Stimulated activated CD4-positive, alpha-beta T cell treated with anti-CD3 and anti-CD28 coated beads, Interleukin-4, amount 100 ng/mL, for 1 hour (primary cell): ENCODE measurements around the gene ADRM1.

Source experiments
- DNase-seq: peaks from one replicate; pipeline ENCODE4 v3.0.0-alpha.2; 2020

Gene ADRM1

DNA sequence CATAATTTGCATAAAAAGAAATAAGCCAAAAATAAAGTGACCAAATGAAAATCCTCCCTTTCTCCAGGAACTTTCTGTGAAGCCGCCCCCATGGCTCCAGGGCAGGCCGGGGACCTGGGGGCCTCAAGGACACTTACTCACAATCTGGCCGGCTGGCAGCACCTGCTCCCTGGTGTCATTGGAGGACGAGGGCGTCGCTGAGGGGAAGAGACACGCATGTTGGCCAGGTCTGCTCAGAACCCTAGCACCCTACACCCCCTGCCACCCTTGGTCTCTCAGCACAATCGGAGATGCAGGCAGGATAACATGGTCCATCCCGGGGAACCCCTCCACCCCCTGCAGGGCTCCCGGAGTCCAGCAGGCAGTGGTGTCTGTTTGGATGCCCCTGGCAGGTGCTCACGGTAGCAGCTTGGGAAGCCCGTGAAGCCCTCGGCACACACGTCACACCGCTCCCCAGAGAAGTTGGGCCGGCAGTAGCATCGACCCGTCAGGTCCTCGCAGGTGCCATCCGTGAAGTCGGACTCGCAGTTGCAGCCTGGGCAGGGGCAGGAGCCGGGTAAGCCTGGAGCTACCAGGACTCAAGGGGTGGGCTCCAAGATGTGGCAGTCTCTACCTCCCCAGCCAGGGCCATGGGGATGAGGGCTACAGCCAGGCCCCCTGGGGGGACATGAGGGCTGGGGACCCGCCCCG lies 43.0 kb downstream of the ADRM1 start:
- DNase-seq: no peak

DNA sequence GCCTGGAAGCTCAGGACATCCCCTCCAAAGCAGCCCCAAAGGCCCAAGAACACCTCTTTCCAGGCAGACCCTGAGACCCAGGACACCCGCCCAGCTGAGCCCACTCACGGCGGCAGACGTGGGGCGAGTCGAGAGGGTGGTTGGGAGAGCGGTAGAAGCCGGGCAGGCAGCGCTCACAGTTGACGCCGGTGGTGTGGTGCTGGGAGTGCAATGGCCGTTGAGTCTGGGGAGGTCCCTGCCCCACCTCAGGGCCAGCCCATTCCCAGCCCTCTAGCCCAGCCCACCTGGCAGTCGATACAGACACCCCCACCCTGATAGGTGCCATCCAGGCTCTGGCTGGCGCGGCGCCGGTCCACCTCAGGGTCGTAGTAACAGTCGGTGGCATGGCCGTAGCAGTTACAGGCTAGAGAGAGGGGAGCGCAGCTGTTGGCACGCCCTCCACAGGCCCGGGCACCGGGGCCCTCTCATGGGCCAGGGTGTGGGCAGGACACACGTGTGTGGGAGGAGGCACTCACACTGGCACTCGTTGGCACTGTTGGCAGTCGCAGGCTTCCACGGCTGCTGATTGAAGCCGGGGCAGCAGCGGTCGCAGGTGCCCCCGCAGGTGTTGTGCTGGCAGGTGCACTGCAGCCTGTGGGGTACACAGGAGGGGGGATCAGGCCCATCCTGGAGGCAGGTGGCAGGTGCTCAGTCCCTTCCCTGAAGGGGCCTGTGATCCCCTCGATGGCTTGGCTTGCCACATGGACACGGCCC lies 43.8 kb downstream of the ADRM1 start:
- no peak for DNase-seq

DNA sequence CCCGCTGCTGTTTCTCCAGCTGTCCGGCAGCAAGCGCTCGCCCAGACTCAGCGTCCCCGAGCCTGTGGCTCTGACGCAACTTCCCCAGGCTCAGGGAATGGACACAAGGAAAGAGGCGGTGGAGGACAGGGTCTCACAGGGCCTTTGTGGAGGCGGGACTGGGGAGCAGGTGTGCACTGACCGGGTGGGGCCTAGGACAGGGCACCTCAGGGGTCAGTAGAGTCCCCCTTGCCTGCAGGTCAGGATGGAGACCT lies 44.3 kb downstream of the ADRM1 start:
- no peak for DNase-seq

DNA sequence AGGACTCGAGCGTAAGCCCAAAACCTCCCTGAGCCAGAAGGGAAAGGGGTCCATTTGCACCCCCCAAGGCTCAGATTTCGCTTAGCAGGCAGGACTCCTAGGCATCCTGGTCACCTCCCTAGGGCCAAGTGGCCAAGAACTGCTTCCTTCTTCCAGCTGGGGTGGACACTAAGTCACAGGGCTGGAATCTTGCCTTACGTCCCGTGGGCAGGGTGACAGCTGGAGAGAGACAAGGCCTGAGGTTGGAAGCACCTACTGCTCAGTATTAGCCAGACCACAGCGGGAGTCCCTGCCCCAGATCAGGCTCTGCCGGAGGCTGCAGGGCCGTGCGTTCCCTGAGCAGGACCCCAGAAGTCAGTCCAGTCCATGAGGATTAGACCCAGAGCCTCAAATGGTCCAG lies 44.6 kb downstream of the ADRM1 start:
- DNase-seq: no peak

DNA sequence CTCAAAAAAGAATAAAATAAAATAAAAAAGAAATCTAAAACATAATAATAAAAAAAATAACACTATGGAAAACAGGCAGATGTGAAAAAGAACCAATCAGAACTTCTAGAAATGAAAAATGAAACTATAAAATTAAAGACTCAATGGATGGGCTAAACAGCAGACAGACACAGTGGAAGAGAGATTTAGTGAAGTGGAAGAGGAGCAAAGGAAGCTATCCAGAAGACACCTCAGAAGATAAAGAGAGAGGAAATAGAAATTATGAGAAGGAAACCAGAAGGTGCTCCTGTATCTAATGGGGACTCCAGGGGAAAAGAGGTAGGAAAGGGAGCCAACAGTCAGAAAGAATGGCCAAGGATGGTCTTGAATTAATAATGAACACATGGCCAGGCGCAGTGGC lies 45.8 kb downstream of the ADRM1 start:
- no peak for DNase-seq

DNA sequence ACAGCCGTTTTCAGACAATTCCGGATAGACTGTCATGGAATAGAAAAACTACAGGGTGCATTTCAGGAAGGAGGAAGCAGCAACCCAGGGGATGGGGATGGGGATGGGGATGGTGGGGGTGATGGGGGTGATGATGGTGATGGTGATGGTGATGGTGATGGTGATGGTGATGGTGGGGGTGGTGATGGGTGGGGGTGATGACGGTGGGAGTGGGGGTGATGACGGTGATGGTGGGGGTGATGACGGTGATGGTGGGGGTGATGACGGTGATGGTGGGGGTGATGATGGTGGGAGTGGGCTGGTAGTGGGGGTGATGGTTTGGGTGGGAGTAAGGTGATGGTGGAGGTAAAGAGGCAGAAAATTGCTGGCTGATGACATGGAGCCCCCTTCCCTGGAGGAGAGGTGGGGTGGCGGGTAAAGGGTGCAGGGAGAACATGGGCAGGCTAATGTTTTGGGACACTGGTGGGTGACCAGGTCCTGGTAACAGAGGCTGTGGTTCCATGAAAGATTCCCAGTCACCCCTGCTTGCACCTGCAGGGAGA lies 46.8 kb downstream of the ADRM1 start:
- no peak for DNase-seq

DNA sequence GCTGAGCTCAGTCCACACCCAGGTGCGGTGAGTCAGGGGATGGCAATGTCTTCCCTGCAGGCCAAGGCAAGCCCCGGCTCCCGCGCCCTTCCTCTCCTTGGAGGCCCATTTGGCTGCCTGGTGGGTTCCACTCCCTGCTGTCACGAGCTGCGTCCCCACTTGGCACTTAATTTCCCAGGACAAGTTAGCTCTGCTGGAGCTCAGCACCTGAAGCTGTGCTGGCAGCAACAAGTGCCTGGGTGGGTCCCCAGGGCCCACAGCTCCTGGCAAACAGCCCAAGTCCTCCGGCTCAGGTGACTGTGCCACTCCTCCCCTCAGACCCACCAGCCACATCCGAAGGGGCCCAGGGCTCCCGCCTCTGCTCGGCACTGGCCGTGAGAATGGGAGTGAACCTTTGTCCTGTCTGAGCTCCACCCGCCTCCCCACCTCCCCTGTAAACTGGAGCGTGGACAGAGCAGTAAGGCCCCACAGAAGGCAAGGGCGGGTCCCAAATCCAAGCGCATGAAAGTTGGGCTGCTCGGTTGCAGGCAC lies 47.4 kb downstream of the ADRM1 start:
- DNase-seq: no peak

DNA sequence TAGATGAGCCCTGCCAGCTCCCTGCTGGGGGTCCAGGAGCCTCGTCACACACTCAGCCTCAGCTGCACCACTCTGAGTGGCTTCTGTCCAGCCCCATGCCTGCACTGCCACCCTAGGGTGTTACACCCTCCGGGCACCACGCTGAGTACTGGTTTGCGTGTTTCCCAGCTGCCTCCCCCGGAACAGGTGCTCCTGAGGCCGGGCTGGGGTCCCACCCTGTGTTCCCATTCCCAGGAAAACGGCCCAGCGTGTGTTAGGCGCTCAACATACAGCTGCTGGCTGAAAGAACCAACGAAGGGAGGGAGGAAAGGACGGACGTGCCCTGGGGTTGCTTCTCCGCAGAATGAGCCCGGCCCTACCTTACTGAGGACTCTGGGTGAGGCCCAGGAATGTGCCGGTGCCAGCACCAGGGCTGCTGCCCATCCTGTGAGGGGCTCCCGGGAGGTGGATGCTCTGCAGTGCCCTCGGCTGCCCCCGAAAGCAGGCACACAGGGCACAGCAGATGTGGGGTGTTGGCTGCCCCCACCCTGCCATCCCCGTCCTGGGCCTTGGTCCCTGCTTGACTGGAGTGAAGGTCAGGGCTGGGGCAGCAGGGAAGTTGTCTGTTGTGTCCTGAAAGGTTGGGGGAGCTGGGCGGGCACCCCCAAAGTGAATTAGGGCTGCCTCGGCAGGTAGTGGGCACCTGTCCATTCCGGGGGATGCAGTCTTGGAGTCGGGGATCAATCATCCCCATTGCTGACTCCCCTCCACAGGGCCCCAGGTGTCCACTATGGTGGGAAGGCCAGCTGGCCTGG lies 48.0 kb downstream of the ADRM1 start:
- no peak for DNase-seq

DNA sequence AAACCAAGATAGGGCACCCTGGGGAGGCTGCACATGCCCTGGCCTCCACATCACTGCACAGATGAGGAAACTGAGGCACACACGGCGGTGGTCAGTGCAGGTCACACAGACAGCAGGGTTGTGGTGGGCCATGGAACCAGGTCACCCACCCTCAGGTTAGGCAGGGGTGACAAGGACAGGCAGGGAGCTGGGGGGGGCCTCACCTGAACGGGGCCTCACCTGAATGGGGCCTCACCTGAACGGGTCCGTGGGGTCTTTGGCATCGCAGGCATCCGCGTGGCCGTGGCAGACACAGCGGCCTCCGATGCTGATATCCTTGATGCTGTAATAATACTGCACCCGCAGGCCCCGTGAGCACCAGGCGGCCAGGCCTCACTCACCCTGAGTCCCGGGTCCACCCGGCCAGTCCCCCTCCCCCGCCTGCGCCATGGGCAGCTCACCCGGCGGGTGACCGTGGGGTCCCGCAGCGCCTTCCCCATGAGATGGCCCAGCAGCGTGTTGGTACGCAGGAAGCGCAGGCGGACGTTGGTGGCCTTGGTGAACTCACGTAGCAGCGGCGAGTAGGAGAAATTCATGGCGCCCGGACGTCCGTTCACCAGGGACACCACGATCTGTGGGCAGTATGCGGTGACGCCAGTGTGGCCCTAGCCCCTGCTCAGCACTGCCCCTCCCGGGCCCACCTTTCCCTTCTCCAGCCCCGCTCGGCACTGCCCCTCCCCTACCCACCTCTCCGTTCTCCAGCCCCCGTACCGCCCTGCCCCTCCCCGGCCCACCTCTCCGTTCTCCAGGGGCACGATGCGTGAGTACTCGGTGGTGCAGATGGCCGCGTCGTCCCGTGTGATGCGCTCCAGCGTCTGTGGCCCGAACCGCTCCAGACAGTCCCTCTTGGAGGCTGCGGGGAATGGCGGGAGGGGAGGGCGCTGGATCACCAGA lies 48.9 kb downstream of the ADRM1 start:
- no peak for DNase-seq

DNA sequence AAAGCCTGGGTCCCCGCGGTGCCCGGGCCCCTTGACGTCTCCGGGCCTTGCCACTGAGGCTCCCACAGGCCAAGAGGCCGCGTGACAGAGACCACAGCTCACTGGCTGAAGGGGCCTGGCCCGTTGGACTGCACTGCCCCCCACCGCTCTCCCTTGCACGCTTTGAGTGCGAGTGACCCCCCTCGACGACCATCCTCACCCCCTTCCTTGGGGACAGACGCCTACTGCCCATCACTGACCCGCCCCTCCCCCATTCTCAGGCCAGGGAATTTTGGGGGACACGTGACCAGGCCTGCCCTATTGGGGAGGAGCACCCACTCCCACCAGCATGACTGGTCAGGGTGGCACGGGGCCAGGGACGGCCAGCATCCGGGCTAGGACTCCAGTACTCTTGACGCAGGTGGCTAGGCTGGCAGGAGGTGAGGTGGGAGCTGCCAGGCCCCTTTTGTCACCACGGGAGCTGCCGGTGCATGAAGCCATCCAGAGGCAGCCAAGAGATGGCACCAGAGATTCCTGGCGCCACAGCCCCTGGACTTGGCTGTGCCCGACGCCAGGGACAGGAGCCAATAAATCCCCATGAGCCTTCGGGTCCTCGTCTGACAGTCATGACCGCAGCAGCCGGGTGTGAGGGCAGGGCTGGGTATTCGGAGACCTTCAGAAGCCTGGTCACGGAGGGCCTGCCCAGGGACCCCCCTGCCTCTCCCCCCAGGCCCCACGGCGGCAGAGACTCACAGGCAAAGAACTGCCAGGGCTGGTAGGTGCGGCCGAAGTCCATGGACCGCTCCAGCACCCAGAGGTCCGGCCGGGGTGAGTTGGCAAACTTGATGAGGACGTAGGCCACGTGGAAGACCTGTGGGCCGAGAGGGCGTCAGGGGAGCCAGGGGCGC lies 49.8 kb downstream of the ADRM1 start:
- DNase-seq: no peak

DNA sequence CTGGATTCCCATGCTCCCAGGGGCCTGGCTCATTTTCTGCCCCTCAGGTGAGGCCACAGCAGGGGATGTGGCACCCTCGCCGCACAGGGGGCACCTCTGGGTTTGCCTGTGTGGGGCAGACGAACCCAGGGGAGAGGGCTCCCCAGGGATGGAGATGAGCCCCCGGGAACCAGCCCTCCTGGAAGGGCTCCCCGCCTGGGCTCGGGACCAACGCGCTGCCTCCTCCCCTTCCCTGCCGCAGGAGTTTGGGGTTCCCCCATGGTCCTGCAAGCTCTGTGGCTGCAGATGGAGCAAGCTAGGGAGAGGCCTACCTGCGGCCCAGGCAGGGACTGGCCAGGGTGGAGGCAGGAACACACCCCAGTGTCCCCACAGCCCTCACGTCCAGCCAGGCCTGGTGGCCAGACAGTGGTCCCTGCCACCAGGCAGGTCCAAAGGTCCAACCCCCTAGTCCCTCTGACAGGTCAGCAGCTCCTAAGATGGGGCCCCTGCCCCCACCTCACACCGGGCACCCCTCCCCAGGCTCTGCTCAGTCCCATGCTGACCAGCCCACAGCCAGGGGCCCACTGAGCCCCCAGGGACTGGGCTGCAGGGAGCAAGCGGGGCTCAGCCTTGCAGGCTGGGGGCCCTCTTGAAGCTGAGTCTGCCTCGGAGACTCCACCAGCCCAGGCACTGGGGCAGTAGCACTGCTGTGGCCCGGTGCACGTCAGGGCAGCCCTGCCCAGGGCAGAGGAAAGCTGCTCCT lies 50.7 kb downstream of the ADRM1 start:
- no peak for DNase-seq

DNA sequence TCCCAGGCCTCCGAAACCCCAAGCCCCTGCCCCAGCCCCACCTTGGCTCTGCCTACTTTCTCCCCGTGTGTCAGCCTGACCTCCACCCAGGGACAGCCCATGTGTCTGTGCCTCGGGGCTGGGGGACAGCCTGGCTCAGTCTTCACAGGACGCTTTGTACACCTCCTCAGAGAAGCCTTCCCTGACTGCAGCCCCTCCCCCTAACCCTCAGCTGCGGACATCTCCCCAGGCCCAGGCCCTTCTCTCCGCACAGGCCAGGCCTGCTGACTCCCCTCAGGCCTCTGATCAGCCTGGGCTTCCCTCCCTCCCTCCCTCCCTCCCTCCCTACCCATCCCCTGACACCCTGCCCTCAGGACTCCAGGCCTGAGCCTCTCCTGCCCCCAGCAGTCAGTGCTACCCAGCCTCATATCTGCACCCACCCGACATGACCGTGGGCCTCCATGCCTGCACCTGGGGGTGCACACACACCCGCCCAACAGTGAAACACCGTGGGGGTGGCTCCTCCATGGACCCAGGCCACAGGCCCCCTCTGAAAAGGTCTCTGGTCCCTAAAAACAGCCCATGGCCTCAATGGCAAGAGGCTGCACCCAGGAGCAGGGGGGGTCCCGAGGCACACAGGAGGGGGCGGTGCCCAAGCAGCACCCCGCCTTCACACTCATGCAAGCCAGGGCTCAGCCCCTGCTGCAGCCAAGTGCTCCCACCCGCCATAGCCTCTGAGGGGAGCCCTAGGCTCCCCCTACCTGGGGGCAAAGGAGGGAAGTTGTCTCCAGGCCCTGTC lies 51.4 kb downstream of the ADRM1 start:
- DNase-seq: no peak

DNA sequence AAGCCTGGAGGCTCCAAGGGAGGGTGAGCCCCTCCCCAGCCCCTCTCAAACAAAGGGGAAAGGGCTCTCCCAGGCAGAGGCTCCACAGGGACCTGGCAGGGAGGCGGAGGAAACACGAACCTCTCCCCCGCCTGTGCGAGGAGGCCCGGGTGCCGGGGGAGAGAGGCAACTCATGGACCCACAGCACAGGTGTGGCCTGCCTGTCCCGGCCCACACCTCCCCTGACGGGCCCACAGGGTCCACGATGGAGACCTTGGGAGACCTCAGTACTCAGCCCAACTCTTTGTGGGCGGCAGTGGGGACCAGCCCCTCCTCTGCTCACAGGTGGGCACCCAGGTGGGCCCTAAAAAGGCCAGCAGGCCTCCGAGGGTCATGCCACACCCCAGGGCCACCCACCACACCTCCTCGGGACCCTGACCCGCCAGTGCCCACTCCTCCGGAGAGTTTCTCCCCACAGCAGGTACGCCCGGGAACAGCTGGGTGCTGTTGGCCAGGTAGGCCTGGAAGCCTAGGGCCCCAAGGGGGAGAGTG lies 52.1 kb downstream of the ADRM1 start:
- DNase-seq: no peak

DNA sequence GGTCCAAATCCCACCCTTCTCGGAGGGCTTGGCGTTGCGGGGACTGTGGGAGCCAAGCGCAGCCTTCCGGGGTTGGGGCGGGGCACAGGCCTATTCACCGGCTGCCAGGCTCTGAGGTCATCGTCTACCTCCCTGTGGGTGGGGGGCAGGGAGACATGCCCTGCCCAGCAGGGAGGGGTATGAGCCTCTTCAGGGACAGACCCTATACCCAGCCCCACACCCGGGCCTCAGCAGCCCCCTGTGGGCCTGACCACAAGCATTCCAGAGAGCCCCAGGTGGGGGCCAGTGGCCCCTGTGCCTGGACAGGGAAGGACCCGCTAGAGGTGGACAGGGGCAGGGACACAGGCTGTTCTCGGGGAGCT lies 52.7 kb downstream of the ADRM1 start:
- DNase-seq: no peak

DNA sequence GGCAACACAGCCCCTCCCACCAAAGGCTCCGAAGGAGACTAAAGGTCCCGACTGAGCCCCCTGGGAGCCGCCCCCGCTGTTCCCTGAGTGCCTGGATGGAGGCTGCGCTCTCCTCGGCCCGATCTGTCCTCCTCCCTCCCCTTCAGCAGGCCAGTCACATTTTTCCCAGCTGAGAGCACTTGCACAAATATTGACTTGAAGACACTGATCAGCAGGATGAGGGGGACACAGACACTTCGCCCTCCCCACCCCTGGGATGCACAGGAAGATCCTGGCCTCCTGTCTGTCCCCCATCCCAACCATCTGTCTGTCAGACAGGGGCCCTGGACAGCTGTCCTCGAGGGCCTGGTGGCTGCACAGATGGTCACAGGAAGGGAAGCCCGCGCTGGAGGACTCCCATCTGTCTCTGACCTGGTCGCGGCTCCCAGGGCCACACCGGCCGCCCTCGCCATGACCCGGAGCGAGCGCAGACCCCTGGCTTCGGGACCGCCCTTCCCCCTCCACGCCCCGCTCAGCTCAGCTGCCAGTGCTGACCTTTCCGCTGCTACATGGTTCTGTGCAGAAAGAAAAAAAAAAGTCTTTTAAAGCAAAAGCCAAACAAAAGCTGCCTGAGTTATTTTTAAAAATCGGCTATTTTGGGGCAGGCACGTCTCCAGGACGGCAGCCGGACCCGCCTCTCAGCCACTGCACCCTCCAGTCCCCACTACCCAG lies 53.2 kb downstream of the ADRM1 start:
- DNase-seq: no peak

DNA sequence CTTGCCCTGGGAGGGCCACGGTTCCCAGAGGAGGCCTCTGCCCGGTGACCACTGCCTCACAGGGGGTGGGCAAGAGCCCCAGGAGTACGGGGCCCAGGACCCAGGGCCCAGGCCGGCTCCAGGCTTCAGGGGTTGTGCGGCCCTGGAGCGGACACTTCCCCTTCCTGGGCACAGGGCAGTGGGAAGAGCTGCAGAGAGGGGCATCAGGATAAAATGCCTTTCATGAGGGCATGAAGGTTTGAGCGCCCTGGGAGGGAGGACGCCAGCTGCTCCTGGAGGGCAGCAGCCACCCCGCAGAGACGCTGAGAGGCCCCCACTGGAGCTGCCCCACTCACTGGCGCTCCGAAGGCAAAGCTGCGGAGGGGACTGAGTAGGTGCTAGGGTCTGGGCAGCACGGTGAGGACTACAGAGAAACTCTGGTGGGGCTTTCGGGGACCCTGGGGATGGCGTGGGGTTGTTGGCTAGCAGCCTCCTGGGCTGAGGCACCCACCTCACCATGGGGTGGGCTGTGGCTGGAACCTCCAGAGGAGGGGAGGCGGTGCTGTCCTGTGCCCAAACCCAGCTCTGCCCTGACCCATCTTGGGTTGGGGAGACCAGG lies 53.9 kb downstream of the ADRM1 start:
- no peak for DNase-seq

DNA sequence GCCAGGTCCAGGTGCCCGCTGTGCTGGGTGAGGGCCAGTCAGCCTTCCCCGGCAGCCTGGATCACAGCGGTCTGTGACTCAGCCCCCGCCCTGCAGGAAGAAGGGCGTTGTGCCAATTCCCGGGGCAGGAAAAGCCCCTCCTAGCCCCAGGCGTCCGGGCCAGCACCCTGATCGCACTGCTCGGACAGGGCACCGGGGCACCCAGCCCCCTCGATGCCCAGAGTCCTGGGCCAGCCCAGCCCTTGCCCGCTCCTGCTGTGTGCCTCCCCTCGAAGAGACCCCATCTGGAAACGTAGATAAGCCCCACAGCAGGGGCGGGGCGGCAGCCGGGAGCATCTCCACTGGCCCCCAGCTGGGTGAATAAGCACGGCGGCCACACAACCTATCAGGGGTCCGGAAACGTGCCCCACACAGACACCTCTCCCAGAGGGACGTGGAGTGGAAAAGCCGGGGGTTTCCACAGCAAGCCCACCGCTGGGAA lies 54.4 kb downstream of the ADRM1 start:
- no peak for DNase-seq

DNA sequence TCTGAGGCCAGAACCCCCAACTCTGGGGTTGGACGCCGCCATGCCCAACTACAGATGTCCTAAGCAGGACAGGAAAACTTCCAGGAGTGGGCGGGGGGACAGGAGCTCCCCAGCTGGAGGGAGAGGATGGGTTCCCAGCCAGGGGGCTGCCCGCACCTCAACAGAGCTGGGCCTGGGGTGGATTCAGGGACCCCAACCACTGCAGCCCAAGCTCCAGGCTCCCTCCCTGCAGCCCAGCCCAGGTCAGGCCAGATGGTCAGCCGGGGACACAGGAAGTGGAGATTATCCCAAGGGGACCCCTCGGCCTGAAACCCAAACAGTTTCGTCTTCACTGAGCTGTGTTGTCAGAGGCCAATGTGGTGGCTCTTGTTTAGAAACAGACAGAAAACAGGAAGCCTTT lies 54.9 kb downstream of the ADRM1 start:
- no peak for DNase-seq
